Endothelial cell (in vitro differentiated cells): ENCODE measurements around the gene RSF1. TPM values are rescaled to one million over a fixed set of nuclear protein-coding genes. Genes with fewer than 3 reads are reported as not detected.

Experiments used
- DNase-seq: peaks from one replicate; pipeline ENCODE4 v3.0.0; 2021; ENCODE audit warnings: low spot score
- H3K27ac Mint-ChIP-seq: one replicate; pipeline ENCODE4 v1.8.0; 2021; ENCODE audit warnings: mixed read lengths, inconsistent platforms; ENCODE audit not compliant: unreplicated experiment
- H3K27me3 Mint-ChIP-seq: one replicate; pipeline ENCODE4 v1.8.0; 2021; ENCODE audit warnings: mild to moderate bottlenecking, moderate library complexity, mixed read lengths, inconsistent platforms; ENCODE audit not compliant: unreplicated experiment
- H3K36me3 Mint-ChIP-seq: one replicate; pipeline ENCODE4 v1.8.0; 2021; ENCODE audit warnings: mild to moderate bottlenecking, low read depth, mixed read lengths, inconsistent platforms; ENCODE audit not compliant: unreplicated experiment
- H3K4me1 Mint-ChIP-seq: one replicate; pipeline ENCODE4 v1.8.0; 2021; ENCODE audit warnings: mild to moderate bottlenecking, mixed read lengths, inconsistent platforms; ENCODE audit not compliant: unreplicated experiment
- H3K4me3 Mint-ChIP-seq: one replicate; pipeline ENCODE4 v1.8.0; 2021; ENCODE audit warnings: mild to moderate bottlenecking, mixed read lengths, inconsistent platforms; ENCODE audit not compliant: unreplicated experiment
- H3K9me3 Mint-ChIP-seq: one replicate; pipeline ENCODE4 v1.8.0; 2021; ENCODE audit warnings: mixed read lengths, inconsistent platforms; ENCODE audit not compliant: unreplicated experiment
- total RNA-seq: library from RNA; stranded (reverse); fragmentation: NEBNext Ultra II Directional; extraction: Animal tissue kit (Norgen Biotek cat#: 25700); gene quantifications from one replicate; pipeline ENCODE4 v1.2.1, GENCODE V29; 2021; ENCODE audit not compliant: unreplicated experiment
- TF ChIP-seq, protein P1 (sequence below): fragments of 200-600 bp; sonication (generic); IDR thresholded peaks from one replicate; pipeline ENCODE4 v1.5.0; 2021; ENCODE audit warnings: antibody characterized with exemption; ENCODE audit not compliant: unreplicated experiment

The RSF1 gene
- total RNA-seq, 1 donor from 2014 or later = 73.7 TPM

DNA sequence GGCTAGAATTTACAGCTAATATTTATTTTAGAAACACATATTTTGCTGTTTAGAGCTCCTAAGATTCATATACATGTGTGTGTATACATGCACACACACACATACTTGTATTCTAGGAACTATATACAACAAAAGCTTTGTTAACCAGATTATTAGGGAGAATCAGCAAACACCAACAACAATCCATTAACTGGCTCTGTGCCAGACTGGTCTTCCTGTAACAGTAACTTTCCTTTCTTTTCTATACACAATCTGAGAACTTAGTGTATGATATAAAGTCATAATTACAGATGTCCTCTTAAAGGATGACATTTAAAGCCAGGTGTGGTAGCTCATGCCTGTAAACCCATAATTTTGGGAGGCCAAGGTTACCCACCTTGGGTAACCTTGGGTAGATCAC, 133.4 kb downstream of the RSF1 start:
- H3K27ac Mint-ChIP-seq = no peak overlapping the region
- H3K4me1 Mint-ChIP-seq = no peaks in the 10 kb centered on the region
- H3K9me3 Mint-ChIP-seq = no peaks in the 10 kb centered on the region
- TF ChIP-seq, protein P1, sequence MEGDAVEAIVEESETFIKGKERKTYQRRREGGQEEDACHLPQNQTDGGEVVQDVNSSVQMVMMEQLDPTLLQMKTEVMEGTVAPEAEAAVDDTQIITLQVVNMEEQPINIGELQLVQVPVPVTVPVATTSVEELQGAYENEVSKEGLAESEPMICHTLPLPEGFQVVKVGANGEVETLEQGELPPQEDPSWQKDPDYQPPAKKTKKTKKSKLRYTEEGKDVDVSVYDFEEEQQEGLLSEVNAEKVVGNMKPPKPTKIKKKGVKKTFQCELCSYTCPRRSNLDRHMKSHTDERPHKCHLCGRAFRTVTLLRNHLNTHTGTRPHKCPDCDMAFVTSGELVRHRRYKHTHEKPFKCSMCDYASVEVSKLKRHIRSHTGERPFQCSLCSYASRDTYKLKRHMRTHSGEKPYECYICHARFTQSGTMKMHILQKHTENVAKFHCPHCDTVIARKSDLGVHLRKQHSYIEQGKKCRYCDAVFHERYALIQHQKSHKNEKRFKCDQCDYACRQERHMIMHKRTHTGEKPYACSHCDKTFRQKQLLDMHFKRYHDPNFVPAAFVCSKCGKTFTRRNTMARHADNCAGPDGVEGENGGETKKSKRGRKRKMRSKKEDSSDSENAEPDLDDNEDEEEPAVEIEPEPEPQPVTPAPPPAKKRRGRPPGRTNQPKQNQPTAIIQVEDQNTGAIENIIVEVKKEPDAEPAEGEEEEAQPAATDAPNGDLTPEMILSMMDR = no peak
- no peaks in the 10 kb centered on the region for H3K27me3 Mint-ChIP-seq
- DNase-seq = no peak
- peaks cover 19% of the 10 kb centered on the region for H3K36me3 Mint-ChIP-seq
- H3K4me3 Mint-ChIP-seq = no peak overlapping the region

DNA sequence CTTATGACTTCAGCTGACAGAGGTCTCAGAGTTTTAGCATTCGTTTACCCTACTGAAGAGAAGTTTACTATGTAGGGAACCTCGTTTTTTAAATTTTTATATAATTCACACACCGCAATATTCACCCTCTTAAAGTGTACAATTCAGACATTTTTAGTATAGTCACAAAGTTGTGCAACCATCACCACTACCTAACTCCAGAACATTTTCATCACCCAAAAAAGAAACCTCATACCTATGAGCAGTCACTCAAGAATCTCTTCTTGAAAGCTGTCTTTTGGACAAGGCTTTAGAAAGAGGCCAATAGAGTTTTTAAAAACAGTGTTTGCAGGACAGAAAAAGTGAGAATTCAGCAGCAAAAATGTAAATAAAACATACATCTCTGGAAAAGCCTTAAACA, 143.4 kb downstream of the RSF1 start:
- H3K27ac Mint-ChIP-seq = no peak overlapping the region
- TF ChIP-seq, protein P1 = no peak
- H3K9me3 Mint-ChIP-seq = no peaks in the 10 kb centered on the region
- H3K36me3 Mint-ChIP-seq = peaks cover 35% of the 10 kb centered on the region
- DNase-seq = no peak
- H3K4me1 Mint-ChIP-seq = no peaks in the 10 kb centered on the region
- H3K4me3 Mint-ChIP-seq = no peak overlapping the region
- H3K27me3 Mint-ChIP-seq = no peaks in the 10 kb centered on the region

DNA sequence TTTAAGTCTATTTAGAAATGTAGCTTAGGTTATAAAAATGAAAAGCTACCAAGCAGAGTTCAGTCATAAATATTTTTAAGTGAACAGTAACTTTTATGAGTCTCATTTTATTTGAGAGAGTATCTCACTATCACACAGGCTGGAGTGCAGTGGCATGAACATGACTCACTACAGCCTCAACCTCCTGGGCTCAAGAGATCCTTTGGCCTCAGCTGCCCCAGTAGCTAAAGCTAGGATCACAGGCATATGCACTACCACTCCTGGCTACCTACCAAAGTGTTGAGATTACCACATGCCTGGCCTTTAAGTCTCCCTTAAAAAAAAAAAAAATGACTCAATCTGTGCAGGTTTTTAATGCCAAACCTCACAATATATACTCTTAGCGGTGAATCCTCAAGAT, 148.3 kb downstream of the RSF1 start:
- Mint-ChIP-seq H3K27ac (no peak overlapping the region), H3K36me3 (peaks cover 38% of the 10 kb centered on the region), H3K9me3 (no peaks in the 10 kb centered on the region), H3K4me3 (no peak overlapping the region), H3K27me3 (no peaks in the 10 kb centered on the region), H3K4me1 (no peaks in the 10 kb centered on the region)
- DNase-seq = no peak
- TF ChIP-seq, protein P1 = no peak

DNA sequence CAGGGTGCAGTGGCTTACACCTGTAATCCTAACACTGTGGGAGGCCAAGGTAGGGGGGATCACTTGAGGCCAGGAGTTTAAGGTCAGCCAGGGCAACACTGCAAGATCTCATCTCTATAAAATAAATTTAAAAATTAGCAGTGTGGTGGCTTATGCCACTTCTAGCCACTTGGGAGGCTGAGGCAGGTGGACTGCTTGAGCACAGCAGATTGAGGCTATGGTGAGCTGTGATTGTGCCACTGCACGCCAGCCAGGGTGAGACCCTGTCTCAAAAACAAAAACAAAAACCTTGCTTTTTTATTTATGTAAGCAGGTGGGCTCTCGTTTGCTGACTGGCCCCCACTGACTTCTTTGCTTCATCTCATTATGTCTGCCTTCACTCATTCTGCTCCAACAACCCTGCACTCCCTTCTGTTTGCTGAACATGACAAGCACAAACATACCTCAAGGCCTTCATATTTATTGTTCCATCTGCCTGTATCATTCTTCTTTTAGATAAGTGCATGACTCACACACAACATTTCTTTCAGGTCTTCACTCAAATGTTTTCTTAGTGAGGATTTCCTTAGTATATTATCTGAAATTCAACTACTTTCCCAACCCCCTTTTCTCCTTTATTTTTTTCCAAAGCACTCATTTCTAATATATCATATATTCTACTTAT, 150.5 kb downstream of the RSF1 start:
- peaks cover 22% of the 10 kb centered on the region for H3K36me3 Mint-ChIP-seq
- H3K4me3 Mint-ChIP-seq = no peak overlapping the region
- H3K9me3 Mint-ChIP-seq = no peaks in the 10 kb centered on the region
- H3K27ac Mint-ChIP-seq = no peak overlapping the region
- no peak for DNase-seq
- H3K4me1 Mint-ChIP-seq = no peaks in the 10 kb centered on the region
- no peaks in the 10 kb centered on the region for H3K27me3 Mint-ChIP-seq
- TF ChIP-seq, protein P1 = no peak

DNA sequence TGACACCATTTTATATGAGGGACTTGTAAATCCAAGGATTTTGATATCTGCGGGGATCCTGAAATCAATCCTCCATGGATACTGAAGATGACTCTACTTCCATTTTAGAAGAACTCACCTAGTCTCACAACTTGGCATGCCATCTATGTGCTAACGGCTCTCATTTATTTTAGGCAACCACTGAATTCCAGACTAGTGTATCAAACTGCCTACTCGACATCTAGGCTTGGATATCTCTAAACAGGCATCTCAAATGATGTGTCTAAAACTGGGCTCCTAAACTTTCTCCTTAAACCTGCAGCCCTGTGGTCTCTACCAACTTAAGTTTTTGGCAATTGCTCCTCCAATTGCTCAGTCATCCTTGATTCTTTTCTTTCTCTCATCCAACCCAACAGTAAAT, 151.8 kb downstream of the RSF1 start:
- H3K9me3 Mint-ChIP-seq = no peaks in the 10 kb centered on the region
- DNase-seq = no peak
- TF ChIP-seq, protein P1 = no peak
- peaks cover 20% of the 10 kb centered on the region for H3K36me3 Mint-ChIP-seq
- H3K27me3 Mint-ChIP-seq = no peaks in the 10 kb centered on the region
- no peak overlapping the region for H3K27ac Mint-ChIP-seq
- no peaks in the 10 kb centered on the region for H3K4me1 Mint-ChIP-seq
- no peak overlapping the region for H3K4me3 Mint-ChIP-seq
